ENCODE data around the gene FLNA.

FLNA gene

DNA sequence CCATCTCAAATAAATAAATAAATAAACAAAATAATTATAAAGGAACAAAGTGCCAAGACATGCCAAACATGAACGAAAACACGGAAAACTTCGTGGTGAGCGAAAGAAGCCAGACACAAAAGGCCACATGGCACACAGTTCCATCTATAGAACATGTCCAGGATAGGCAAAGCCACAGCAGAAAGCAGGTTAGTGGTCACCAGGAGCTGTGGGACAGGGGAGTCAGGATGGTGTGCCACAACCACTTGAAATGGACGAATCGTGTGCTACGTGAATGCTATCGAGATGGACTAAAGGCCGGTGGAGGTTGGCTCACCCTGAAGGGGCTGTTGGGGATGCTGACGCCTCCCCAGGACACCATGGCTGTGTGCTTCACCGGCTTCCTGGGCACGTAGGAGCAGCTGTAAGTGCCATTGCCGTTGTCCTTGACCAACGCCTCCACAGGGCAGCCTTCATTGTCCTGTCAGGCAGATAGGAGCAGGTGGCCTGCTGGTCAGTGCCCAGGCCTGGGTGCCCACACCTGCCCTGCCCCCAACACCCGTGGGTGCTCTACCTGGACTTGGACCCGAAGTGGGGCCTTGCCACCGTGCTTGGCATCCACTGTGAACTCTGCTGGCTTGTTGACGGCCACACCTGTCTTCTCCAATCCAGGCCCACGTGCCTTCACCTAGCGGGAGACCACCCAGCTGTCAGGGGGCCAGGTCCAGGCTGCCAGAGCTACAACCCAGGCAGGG, 10.6 kb downstream of the FLNA start:
- TF ChIP-seq, protein P1, sequence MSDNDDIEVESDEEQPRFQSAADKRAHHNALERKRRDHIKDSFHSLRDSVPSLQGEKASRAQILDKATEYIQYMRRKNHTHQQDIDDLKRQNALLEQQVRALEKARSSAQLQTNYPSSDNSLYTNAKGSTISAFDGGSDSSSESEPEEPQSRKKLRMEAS (IDR thresholded peaks at IDR 0.05; ENCODE audit: low read depth, low read length) = no peak
- TF ChIP-seq POLR2A (IDR thresholded peaks at IDR 0.05; ENCODE audit: extremely low read depth, insufficient read length) (no peak), MYC (IDR thresholded peaks at IDR 0.05; ENCODE audit: low read depth, low read length) (no peak)
- TF ChIP-seq, protein P2, sequence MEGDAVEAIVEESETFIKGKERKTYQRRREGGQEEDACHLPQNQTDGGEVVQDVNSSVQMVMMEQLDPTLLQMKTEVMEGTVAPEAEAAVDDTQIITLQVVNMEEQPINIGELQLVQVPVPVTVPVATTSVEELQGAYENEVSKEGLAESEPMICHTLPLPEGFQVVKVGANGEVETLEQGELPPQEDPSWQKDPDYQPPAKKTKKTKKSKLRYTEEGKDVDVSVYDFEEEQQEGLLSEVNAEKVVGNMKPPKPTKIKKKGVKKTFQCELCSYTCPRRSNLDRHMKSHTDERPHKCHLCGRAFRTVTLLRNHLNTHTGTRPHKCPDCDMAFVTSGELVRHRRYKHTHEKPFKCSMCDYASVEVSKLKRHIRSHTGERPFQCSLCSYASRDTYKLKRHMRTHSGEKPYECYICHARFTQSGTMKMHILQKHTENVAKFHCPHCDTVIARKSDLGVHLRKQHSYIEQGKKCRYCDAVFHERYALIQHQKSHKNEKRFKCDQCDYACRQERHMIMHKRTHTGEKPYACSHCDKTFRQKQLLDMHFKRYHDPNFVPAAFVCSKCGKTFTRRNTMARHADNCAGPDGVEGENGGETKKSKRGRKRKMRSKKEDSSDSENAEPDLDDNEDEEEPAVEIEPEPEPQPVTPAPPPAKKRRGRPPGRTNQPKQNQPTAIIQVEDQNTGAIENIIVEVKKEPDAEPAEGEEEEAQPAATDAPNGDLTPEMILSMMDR (IDR thresholded peaks at IDR 0.05; ENCODE audit: low read depth, low read length) = no peak

DNA sequence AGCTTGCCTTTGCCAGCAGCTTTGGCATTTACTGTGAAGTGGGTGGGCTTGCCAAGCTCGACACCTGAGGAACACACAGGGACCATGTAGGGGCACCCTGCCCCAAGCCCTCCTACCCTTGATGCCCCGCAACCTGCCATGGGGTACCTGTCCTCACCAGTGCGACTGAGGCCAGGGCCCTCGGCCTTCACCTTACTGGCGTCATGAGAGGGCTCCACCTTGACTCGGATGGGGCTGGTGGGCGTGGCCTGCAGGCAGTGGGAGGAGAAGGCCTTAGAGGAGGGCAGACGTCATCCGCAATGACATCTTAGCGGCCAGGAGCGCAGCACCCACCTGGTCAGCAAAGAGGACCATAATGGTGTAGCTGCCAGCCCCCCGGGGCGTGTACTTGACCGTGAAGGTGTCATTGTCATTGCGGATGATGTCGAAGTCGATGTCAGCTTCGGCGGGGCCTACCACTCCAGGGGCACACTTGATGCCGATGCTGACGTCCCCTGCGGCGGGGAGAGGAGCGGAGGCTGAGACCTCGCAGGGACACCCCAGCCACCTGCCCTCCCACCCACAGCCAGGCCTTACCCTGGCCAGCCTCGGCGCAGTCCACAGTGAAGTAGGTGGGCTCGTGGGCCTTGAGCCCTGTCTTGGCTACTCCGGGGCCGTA, 12.2 kb downstream of the FLNA start:
- TF ChIP-seq, protein P1 (IDR thresholded peaks at IDR 0.05; ENCODE audit: low read depth, low read length) = no peak
- no peak for TF ChIP-seq POLR2A (IDR thresholded peaks at IDR 0.05; ENCODE audit: extremely low read depth, insufficient read length)
- TF ChIP-seq, protein P2 (IDR thresholded peaks at IDR 0.05; ENCODE audit: low read depth, low read length) = no peak
- TF ChIP-seq MYC (IDR thresholded peaks at IDR 0.05; ENCODE audit: low read depth, low read length) = no peak
- no peak for DNase-seq (ENCODE audit: low read depth)
- no peak overlapping the region for H3K4me3 ChIP-seq (ENCODE audit: low read depth, low read length)

More for the DNA sequence above, 10.6 kb downstream of the FLNA start:
- DNase-seq (ENCODE audit: low read depth) = no peak
- H3K4me3 ChIP-seq (ENCODE audit: low read depth, low read length) = no peak overlapping the region

DNA sequence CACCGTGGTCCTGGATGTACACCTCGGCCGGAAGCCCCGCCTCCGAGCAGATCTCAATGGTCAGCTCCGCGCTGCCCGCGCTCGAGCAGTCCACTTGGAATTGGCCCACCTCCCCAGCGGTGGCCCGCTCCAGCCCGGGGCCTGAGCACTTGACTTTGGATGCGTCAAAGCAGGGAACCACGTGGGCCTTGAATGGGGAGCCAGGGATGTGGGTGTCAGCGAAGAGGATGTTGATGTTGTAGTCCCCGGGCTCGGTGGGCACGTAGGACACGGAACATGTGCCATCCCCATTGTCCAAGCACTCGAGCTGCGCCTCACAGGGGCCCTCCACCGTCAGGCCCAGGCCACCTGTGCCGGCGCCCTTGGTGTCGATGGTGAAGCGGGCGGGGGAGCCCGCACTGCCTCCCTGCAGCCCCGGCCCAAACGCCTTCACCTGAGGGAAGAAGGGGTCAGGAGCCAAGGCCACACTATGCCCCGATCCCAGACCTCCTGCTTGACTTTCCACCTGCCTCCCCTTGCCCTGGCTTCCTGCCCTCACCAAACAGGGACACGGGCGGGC, 14.2 kb downstream of the FLNA start:
- no peak for TF ChIP-seq POLR2A (IDR thresholded peaks at IDR 0.05; ENCODE audit: extremely low read depth, insufficient read length)
- TF ChIP-seq MYC (IDR thresholded peaks at IDR 0.05; ENCODE audit: low read depth, low read length) = no peak
- TF ChIP-seq, protein P1 (IDR thresholded peaks at IDR 0.05; ENCODE audit: low read depth, low read length) = no peak
- TF ChIP-seq, protein P2 (IDR thresholded peaks at IDR 0.05; ENCODE audit: low read depth, low read length) = no peak
- H3K4me3 ChIP-seq (ENCODE audit: low read depth, low read length) = no peak overlapping the region
- no peak for DNase-seq (ENCODE audit: low read depth)

DNA sequence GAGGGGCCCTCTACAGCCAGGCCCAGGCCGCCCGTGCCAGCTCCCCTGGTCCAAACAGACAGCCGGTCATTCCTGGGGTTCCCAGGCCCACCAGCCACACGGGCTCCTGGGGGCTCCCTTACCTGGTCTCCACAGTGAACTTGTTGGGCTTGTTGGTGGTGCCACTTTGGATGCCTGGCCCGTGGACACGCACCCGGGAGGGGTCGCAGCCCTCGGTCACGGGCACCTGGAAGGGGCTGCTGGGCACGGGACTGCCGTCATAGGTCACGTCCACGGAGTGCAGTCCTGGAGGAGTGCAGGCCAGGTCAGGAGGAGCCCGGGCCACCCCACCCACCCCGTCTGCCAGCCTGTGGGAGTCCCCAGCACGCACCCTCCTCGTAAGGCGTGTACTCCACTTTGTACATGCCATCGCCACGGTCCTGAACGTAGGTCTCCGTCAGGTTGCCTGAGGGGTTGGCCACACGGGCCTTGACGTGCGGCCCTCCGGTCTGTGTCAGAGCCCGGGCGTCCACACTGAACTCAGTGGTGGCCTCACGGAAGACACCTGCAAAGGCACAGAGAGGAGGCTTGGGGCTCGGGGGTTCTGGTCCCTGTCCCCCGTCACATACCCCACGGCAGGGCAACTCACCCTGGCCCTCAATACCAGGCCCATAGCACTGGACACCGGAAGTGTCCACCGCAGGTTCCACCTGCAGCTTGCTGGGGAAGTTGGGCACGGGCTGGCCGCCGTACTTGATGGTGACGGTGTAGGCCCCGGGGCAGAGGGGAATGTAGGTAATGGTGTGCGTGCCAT, 14.9 kb downstream of the FLNA start:
- DNase-seq (ENCODE audit: low read depth) = no peak
- TF ChIP-seq, protein P2 (IDR thresholded peaks at IDR 0.05; ENCODE audit: low read depth, low read length) = no peak
- no peak for TF ChIP-seq MYC (IDR thresholded peaks at IDR 0.05; ENCODE audit: low read depth, low read length)
- TF ChIP-seq, protein P1 (IDR thresholded peaks at IDR 0.05; ENCODE audit: low read depth, low read length) = no peak
- TF ChIP-seq POLR2A (IDR thresholded peaks at IDR 0.05; ENCODE audit: extremely low read depth, insufficient read length) = no peak
- no peak overlapping the region for H3K4me3 ChIP-seq (ENCODE audit: low read depth, low read length)

DNA sequence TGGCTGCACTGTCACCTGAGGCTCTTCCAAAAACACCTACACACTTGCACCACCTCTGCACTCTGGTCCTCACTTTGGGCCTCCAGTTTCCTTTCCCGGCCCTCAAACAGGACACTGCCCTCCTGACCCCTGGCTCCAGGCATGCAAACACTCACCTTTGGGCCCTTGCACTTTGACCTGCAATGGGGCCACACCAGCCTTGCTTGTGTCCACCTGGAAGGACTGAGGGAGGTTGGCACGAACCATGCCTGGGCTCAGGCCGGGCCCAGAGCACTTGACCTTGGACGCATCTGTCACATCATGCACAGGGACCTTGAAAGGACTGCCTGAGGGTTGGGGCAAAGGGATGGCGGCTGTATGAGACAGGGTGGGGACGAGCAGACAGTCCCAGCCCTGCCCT, 15.6 kb downstream of the FLNA start:
- DNase-seq (ENCODE audit: low read depth) = no peak
- TF ChIP-seq, protein P2 (IDR thresholded peaks at IDR 0.05; ENCODE audit: low read depth, low read length) = no peak

More for the DNA sequence above, 15.6 kb downstream of the FLNA start:
- no peak overlapping the region for H3K4me3 ChIP-seq (ENCODE audit: low read depth, low read length)
